Ectodermal cell (in vitro differentiated cells): ENCODE data around the gene PUDP.
"Not testable (repeated sequence)": the region's sequence is repeated elsewhere in the genome, so short reads cannot be mapped to it uniquely, and the experiment has no call there.

Source experiments
- H3K27ac ChIP-seq: 2 replicates; pipeline ENCODE4 v1.7.0; 2013; ENCODE audit warnings: mild to moderate bottlenecking, low read depth, low read length; ENCODE audit not compliant: insufficient read depth, poor library complexity, severe bottlenecking
- H3K27me3 ChIP-seq: 2 replicates; pipeline ENCODE4 v1.7.0; 2013; ENCODE audit warnings: mild to moderate bottlenecking, low read length; ENCODE audit not compliant: insufficient read depth, control insufficient read depth, poor library complexity, severe bottlenecking
- H3K36me3 ChIP-seq: one replicate; pipeline ENCODE4 v1.7.0; 2013; ENCODE audit warnings: low read length; ENCODE audit not compliant: control insufficient read depth, insufficient read depth
- H3K4me1 ChIP-seq: one replicate; pipeline ENCODE4 v1.7.0; 2013; ENCODE audit warnings: low read length; ENCODE audit not compliant: control insufficient read depth, insufficient read depth
- H3K4me3 ChIP-seq: 2 replicates; pipeline ENCODE4 v1.7.0; 2013; ENCODE audit warnings: low read depth, low read length, control low read depth; ENCODE audit not compliant: insufficient read depth
- H3K9me3 ChIP-seq: 2 replicates; pipeline ENCODE4 v1.7.0; 2013; ENCODE audit warnings: mild to moderate bottlenecking, low read length, moderate library complexity; ENCODE audit not compliant: control insufficient read depth
- WGBS, 2 experiments: methylation state at CpG; one replicate each; pipeline ENCODE4 v1.1.7; 2013; ENCODE audit warnings: missing lambda C conversion rate in 2 of 2; 5-methylcytosine and 5-hydroxymethylcytosine counted together

Gene PUDP

DNA sequence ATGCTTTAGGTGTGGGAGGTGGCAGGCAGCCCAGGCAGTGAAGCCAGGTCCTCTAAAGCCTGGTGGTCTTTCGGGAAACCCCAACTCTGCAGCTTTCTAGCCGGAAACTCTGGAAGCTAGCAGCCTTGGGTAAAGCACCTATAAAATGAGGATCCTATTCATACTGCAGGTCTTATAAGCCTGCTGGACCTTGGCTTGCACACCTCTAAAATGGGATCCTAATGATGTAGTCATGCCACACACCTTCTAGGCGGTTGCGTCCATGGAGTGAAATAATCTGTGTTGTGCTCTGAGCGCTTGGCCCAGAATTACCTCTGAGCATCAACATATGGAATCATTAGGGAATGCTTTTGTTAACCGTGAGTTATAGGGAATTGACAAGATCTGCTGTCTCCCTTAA, 36.4 kb downstream of the PUDP start:
- WGBS, 2 experiments = 96 to 98% methylated on average over 4 to 6 of the region's 6 CpGs

DNA sequence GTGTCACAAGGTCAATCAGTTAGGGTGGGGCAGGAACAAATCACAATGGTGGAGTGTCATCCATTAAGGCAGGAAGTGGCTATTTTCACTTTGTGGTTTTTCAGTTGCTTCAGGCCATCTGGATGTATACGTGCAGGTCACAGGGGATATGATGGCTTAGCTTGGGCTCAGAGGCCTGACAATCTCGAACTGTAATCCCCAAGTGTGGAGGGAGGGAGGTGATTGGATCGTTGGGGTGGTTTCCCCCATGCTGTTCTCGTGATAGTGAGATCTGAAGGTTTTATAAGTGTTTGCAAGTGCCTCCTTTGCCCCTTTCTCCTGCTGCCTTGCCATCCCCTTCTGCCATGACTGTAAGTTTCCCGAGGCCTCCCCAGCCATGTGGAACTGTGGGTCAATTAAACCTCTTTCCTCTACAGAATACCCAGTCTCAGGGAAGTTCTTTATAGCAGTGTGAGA, 37.1 kb downstream of the PUDP start:
- no peaks in the 10 kb centered on the region for H3K27me3 ChIP-seq
- WGBS, 2 experiments = 39 to 49% methylated on average over 3 to 4 of the region's 5 CpGs
- H3K27ac ChIP-seq = peak overlapping the region; percentile 26
- H3K36me3 ChIP-seq = no peaks in the 10 kb centered on the region
- H3K4me3 ChIP-seq = no peak overlapping the region
- H3K4me1 ChIP-seq = peaks cover 31% of the 10 kb centered on the region
- H3K9me3 ChIP-seq = no peaks in the 10 kb centered on the region

More for the DNA sequence above, 36.4 kb downstream of the PUDP start:
- H3K36me3 ChIP-seq = no peaks in the 10 kb centered on the region
- no peaks in the 10 kb centered on the region for H3K27me3 ChIP-seq
- H3K27ac ChIP-seq = no peak overlapping the region
- no peak overlapping the region for H3K4me3 ChIP-seq
- H3K4me1 ChIP-seq = peaks cover 31% of the 10 kb centered on the region
- no peaks in the 10 kb centered on the region for H3K9me3 ChIP-seq

DNA sequence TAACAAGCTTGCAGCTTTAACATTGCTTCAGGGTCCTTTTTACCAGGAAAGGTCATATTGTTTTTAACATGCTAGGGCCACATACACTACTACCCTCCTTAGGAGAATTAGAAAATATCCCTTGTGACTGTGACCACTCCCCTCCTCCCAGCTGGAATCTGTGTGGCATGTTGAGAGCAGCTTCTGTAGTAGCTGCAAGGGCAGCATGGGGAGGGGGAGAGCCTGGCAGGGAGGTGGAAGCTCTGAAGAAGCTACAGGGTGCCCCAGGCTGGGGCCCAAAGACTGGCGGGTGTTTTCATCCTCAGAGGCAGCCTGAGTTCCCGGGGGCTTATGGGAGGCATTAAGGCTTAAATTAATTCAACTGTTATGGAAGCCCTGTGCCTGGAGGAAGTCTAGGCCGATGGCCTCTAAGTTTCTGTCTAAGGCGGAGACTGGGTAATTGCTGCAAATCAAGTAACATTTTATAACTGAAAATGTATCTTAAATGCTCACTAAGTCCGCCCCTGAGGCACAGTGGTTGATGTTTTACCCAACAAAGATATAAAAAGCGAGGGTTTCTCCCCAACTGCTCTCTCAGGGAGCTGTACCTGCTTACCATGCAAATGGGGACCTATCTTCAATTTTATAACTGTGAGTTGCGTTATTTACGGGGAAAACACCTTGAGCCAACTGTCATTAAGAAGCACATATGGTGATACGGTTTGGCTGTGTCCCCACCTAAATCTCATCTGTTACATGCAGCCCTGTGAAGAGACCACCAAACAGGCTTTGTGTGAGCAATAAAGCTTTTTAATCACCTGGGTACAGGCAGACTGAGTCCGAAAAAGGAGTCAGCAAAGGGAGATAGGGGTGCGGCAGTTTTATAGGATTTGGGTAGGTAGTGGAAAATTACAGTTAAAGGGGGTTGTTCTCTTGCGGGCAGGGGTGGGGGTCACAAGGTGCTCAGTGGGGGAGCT, 37.8 kb downstream of the PUDP start:
- Histone ChIP-seq H3K9me3 (no peaks in the 10 kb centered on the region), H3K27ac (no peak overlapping the region), H3K36me3 (no peaks in the 10 kb centered on the region), H3K4me3 (no peak overlapping the region), H3K27me3 (no peaks in the 10 kb centered on the region), H3K4me1 (peaks cover 31% of the 10 kb centered on the region)
- 71% methylated on average over 11 to 12 of the region's 12 CpGs for WGBS, 2 experiments

DNA sequence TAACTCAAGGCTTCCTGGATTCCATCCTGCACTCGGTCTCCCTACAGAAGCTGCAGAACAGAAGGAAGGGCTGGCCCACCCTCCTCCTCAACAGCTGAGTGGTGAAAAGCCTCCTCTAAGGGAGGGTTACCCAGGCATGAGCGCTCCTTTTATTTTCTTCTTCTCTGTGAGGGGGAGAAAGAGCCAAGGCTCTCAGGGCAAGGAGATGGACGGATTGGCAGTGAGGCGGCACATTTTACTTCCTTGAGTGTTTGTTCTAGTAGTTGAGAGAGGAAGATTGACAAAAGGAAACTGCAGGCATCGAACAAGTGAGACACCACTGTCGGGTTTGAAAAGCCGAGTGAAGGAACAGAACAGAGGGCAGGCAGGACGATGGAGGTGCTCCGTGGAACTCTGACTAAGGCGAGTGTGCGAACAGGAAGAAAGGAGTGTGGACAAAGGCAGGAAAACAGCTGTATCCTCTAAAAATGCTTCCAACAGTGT, 38.9 kb downstream of the PUDP start:
- H3K27me3 ChIP-seq = no peaks in the 10 kb centered on the region
- H3K27ac ChIP-seq = peak overlapping the region; percentile 60
- peaks cover 31% of the 10 kb centered on the region for H3K4me1 ChIP-seq
- no peak overlapping the region for H3K4me3 ChIP-seq
- no peaks in the 10 kb centered on the region for H3K36me3 ChIP-seq
- 29 to 38% methylated on average over 11 of the region's 11 CpGs for WGBS, 2 experiments
- no peaks in the 10 kb centered on the region for H3K9me3 ChIP-seq

DNA sequence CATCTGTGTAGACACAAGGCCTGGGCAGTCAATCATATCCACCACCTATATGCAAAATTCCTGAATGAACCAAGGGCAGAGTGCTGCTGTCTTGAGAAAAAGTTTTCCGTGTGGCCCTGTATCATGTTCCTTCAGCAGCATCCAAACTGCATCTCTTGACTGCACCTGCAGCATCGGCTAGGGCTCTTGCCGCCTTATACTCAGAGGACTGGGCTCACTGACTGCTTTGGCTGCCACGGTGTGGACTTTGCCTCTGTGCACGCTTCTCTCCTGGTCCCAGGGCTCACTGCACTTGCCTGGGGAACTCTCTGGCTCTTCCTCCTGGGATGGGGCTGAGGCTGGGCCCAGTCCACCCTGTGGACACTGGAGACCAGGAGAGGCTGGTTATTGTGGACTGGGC, 39.9 kb downstream of the PUDP start:
- WGBS, 2 experiments = 90 to 99% methylated on average over 5 of the region's 5 CpGs
- Histone ChIP-seq H3K4me1 (peaks cover 31% of the 10 kb centered on the region), H3K27ac (no peak overlapping the region), H3K27me3 (no peaks in the 10 kb centered on the region), H3K9me3 (no peaks in the 10 kb centered on the region), H3K36me3 (no peaks in the 10 kb centered on the region), H3K4me3 (no peak overlapping the region)

DNA sequence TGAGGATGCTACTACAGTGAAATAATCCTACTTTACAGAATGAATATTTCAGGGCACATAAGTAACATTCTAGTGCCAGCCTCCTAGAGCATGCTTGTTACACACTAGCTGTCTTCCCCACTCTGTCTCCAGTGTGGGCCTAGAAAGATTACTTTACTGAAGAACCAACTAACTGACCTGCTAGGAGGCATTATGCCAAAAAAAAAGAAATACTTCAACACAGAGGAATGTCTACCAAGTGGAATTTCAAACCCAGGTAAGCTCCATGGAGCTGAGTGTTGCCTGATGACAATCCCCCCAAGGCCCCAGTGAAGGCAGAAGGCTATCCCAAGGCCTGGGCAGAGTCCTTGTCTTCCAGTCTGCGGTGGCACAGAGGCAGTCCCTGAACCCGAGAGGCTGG, 41.3 kb downstream of the PUDP start:
- Histone ChIP-seq H3K27me3 (no peaks in the 10 kb centered on the region), H3K4me3 (no peak overlapping the region)
- 94 to 95% methylated on average over 2 of the region's 2 CpGs for WGBS, 2 experiments

DNA sequence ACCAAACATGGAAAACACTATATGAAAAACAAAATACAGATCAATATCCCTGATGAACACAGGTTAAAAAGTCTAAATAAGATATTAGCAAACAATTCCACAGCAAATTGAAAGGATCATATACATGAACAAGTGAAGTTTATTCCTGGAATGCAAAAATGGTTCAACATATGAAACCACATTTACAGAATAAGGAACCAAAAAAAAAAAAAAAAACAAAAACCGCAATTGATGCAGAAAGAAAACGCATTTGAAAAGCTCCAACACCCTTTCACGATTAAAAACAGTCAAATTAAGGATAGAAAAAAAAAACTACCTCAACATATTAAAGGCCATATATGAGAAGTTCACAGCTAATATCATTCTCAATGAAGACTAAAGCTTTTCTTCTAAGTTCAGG, 45.8 kb downstream of the PUDP start:
- Histone ChIP-seq H3K27ac (no peak overlapping the region), H3K36me3 (no peaks in the 10 kb centered on the region), H3K9me3 (no peaks in the 10 kb centered on the region), H3K27me3 (no peaks in the 10 kb centered on the region), H3K4me3 (no peak overlapping the region), H3K4me1 (no peaks in the 10 kb centered on the region)
- 100% methylated on average over 1 to 2 of the region's 3 CpGs for WGBS, 2 experiments

More for the DNA sequence above, 41.3 kb downstream of the PUDP start:
- peaks cover 31% of the 10 kb centered on the region for H3K4me1 ChIP-seq
- H3K9me3 ChIP-seq = no peaks in the 10 kb centered on the region
- no peak overlapping the region for H3K27ac ChIP-seq
- no peaks in the 10 kb centered on the region for H3K36me3 ChIP-seq

DNA sequence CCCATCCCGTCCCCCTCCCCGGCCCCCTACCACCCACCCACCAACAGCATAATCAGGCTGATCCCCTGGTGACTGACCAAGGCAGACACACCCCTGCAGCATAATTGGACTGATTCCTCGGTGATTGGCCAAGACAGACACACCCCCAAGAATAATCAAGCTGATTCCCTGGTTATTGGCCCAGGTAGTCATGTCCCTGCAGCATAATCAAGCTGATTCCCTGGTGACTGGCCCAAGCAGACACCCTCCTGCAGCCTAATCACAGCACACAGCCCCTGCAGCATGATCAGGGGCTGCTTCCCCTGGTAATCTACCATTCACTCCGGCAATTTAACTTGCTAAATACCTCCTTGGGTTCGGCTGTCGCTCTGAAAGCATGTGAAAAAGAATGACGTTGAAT, 47.9 kb downstream of the PUDP start:
- no peak overlapping the region for H3K27ac ChIP-seq
- H3K4me3 ChIP-seq = no peak overlapping the region
- H3K27me3 ChIP-seq = no peaks in the 10 kb centered on the region
- H3K4me1 ChIP-seq = no peaks in the 10 kb centered on the region
- H3K36me3 ChIP-seq = no peaks in the 10 kb centered on the region
- 44 to 59% methylated on average over 5 to 7 of the region's 7 CpGs for WGBS, 2 experiments
- no peaks in the 10 kb centered on the region for H3K9me3 ChIP-seq

DNA sequence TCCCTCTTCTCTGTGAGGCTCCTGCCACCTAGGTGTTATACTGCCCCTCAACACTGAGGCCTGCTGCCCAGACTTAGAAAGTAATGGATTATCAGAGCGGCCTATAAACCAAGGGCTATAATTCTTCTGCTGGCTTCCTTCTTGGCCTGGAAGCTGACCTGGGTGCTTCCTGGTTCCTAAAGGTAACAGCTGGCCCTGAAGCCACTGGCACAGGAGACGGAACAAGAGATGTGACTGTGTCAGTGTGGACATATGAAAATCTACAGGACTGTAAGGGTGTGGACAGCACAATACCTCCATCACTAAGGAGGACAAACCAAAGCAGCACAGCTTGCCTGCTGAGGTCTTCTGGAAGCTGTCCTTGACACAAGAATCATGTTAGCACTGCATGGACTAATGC, 52.3 kb downstream of the PUDP start:
- not testable (repeated sequence) for H3K36me3 ChIP-seq, H3K4me1 ChIP-seq, H3K4me3 ChIP-seq, H3K9me3 ChIP-seq, H3K27ac ChIP-seq, H3K27me3 ChIP-seq
- 82 to 97% methylated on average over 2 of the region's 2 CpGs for WGBS, 2 experiments

DNA sequence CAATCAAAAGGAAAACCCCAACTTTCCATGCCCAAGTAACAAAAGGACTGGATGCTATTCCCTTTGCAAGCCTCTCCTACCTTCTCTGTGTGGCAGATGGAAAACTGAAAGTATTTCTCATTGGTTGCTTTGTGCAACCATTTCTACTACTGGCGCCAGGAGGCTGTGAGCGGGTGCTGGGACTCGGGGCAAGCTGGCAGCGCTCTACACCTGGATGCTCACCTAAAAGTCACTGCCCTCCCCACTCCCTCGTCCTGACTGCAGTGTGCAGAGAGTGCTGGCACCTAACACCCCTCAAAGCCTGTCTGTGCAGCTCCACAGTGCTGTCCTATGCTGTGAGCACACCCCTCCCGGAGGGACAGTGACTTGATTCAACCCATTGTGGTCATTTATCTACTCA, 54.6 kb downstream of the PUDP start:
- H3K27me3 ChIP-seq = no peaks in the 10 kb centered on the region
- H3K36me3 ChIP-seq = no peaks in the 10 kb centered on the region
- H3K4me1 ChIP-seq = no peaks in the 10 kb centered on the region
- no peaks in the 10 kb centered on the region for H3K9me3 ChIP-seq
- no peak overlapping the region for H3K4me3 ChIP-seq
- no peak overlapping the region for H3K27ac ChIP-seq
- 95 to 96% methylated on average over 5 to 6 of the region's 6 CpGs for WGBS, 2 experiments
